ENCODE data around the gene C13orf46. TPM values are rescaled to one million over a fixed set of nuclear protein-coding genes. Genes with fewer than 3 reads are reported as not detected.

Gene C13orf46
- total RNA-seq, 1 experiment from 2014 or later = 0.33 TPM

DNA sequence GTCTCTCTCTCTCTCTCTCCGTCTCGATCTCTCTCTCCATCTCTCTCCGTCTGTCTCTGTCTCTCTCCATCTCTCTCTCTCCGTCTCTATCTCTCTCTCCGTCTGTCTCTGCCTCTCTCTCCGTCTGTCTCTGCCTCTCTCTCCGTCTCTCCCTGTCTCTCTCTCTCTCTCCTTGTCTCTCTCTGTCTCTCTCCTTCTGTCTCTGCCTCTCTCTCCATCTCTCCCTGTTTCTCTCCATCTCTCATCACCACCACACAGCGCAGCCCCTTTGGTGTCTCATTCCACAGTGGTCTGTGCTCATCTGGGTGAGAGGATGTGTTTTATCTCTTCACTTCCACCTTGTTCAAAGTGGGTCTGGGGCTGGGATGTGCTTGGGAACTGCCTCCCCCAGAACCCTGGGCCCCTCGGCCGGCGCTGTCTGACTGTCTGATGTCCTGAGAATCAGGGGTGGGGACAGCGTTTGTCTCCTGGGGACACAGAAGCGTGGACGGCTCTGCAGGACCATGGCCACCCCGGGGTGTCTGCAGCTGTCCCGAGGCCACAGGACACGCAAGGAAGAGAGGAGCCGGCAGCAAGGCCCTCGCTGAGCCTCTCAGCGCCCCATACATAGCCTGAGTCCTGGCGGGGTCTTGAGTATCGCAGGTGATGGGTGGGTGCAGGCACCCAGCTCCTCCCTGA is 40.2 kb upstream of the C13orf46 start:
- Mint-ChIP-seq H3K27ac (ENCODE audit: unreplicated experiment) (no peak overlapping the region), H3K4me1 (ENCODE audit: low read depth, unreplicated experiment) (no peaks in the 10 kb centered on the region), H3K4me3 (ENCODE audit: low read depth, unreplicated experiment) (no peak overlapping the region), H3K36me3 (ENCODE audit: insufficient read depth, unreplicated experiment) (no peaks in the 10 kb centered on the region), H3K9me3 (ENCODE audit: low read depth, unreplicated experiment) (no peaks in the 10 kb centered on the region), H3K27me3 (ENCODE audit: unreplicated experiment) (no peaks in the 10 kb centered on the region)
- no peak for DNase-seq
- intact Hi-C loops (cut with micrococcal nuclease; ENCODE audit: unreplicated experiment) = no loop called here
- CTCF ChIA-PET = no interaction called here
- TF ChIP-seq, protein P1, sequence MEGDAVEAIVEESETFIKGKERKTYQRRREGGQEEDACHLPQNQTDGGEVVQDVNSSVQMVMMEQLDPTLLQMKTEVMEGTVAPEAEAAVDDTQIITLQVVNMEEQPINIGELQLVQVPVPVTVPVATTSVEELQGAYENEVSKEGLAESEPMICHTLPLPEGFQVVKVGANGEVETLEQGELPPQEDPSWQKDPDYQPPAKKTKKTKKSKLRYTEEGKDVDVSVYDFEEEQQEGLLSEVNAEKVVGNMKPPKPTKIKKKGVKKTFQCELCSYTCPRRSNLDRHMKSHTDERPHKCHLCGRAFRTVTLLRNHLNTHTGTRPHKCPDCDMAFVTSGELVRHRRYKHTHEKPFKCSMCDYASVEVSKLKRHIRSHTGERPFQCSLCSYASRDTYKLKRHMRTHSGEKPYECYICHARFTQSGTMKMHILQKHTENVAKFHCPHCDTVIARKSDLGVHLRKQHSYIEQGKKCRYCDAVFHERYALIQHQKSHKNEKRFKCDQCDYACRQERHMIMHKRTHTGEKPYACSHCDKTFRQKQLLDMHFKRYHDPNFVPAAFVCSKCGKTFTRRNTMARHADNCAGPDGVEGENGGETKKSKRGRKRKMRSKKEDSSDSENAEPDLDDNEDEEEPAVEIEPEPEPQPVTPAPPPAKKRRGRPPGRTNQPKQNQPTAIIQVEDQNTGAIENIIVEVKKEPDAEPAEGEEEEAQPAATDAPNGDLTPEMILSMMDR (IDR thresholded peaks at IDR 0.05; ENCODE audit: unreplicated experiment) = no peak
- BruUV-seq (replicated peaks) = no TSS peak

DNA sequence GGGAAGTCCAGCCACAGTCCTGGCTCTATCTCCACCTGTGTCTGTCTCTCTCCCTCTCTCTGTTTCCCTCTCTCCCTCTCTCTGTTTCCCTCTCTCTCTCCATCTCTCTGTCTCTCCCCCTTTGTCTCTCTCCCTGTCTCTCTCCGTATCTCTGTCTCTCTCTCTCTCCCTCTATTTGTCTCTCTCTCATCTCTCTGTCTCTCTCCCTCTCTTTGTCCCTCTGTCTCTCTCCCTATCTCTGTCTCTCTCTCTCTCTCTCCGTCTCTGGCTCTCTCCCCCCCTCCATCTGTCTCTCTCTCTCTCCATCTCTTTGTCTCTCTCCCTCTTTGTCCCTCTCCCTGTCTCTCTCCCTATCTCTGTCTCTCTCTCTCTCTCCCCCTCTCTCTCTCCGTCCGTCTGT is 39.5 kb upstream of the C13orf46 start:
- intact Hi-C loops (cut with micrococcal nuclease; ENCODE audit: unreplicated experiment) = no loop called here
- CTCF ChIA-PET = no interaction called here
- H3K36me3 Mint-ChIP-seq (ENCODE audit: insufficient read depth, unreplicated experiment) = no peaks in the 10 kb centered on the region
- H3K27ac Mint-ChIP-seq (ENCODE audit: unreplicated experiment) = no peak overlapping the region
- H3K27me3 Mint-ChIP-seq (ENCODE audit: unreplicated experiment) = no peaks in the 10 kb centered on the region
- no peak overlapping the region for H3K4me3 Mint-ChIP-seq (ENCODE audit: low read depth, unreplicated experiment)
- TF ChIP-seq, protein P1 (IDR thresholded peaks at IDR 0.05; ENCODE audit: unreplicated experiment) = no peak
- H3K9me3 Mint-ChIP-seq (ENCODE audit: low read depth, unreplicated experiment) = no peaks in the 10 kb centered on the region
- no peaks in the 10 kb centered on the region for H3K4me1 Mint-ChIP-seq (ENCODE audit: low read depth, unreplicated experiment)
- BruUV-seq (replicated peaks) = no TSS peak
- DNase-seq = no peak

DNA sequence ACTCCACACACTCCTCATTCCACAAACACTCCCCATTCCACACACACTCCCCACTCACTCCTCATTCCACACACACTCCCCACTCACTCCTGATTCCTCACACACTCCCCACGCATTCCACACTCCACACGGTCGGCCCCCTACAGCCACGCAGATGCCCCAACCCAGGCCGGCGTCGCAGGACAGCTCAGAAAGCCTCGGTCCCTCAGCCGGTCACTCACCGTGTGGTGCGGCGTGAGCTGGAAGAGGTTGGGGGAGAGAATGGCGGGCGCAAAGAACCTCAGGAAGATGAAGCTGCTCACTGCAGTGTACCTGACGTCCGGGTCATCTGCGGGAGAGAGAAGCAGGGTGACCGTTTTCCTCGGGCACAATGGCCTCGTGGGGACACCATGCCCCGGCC is 39.0 kb upstream of the C13orf46 start:
- Mint-ChIP-seq H3K27me3 (ENCODE audit: unreplicated experiment) (no peaks in the 10 kb centered on the region), H3K36me3 (ENCODE audit: insufficient read depth, unreplicated experiment) (no peaks in the 10 kb centered on the region), H3K4me3 (ENCODE audit: low read depth, unreplicated experiment) (no peak overlapping the region), H3K4me1 (ENCODE audit: low read depth, unreplicated experiment) (no peaks in the 10 kb centered on the region), H3K27ac (ENCODE audit: unreplicated experiment) (no peak overlapping the region), H3K9me3 (ENCODE audit: low read depth, unreplicated experiment) (no peaks in the 10 kb centered on the region)
- TF ChIP-seq, protein P1 (IDR thresholded peaks at IDR 0.05; ENCODE audit: unreplicated experiment) = no peak
- no TSS peak for BruUV-seq (replicated peaks)
- no peak for DNase-seq
- intact Hi-C loops (cut with micrococcal nuclease; ENCODE audit: unreplicated experiment) = no loop called here
- CTCF ChIA-PET = no interaction called here

DNA sequence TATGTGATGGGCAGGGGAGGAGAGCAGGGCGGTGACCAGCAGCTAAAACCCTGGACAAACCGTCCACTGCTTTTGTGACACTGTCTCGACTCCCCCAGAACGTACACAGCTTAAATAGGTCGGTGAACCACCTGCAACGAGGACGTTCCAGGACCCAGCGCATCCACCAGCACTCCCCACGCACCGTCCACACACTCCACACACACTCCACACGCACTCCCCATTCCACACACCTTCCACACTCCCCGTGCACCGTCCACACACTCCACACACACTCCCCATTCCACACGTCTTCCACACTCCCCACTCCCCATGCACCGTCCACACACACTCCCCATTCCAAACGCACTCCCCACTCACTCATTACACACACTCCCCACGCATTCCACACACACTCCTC is 38.3 kb upstream of the C13orf46 start:
- no peaks in the 10 kb centered on the region for H3K27me3 Mint-ChIP-seq (ENCODE audit: unreplicated experiment)
- TF ChIP-seq, protein P1 (IDR thresholded peaks at IDR 0.05; ENCODE audit: unreplicated experiment) = no peak
- no peak overlapping the region for H3K4me3 Mint-ChIP-seq (ENCODE audit: low read depth, unreplicated experiment)
- no TSS peak for BruUV-seq (replicated peaks)
- H3K9me3 Mint-ChIP-seq (ENCODE audit: low read depth, unreplicated experiment) = no peaks in the 10 kb centered on the region
- H3K36me3 Mint-ChIP-seq (ENCODE audit: insufficient read depth, unreplicated experiment) = no peaks in the 10 kb centered on the region
- intact Hi-C loops (cut with micrococcal nuclease; ENCODE audit: unreplicated experiment) = no loop called here
- no peak for DNase-seq
- no peaks in the 10 kb centered on the region for H3K4me1 Mint-ChIP-seq (ENCODE audit: low read depth, unreplicated experiment)
- CTCF ChIA-PET = no interaction called here
- H3K27ac Mint-ChIP-seq (ENCODE audit: unreplicated experiment) = no peak overlapping the region
